Neural crest cell (in vitro differentiated cells): ENCODE measurements around the gene TMEM17. TPM values are rescaled to one million over a fixed set of nuclear protein-coding genes. Genes with fewer than 3 reads are reported as not detected.

Experiments used
- DNase-seq: peaks from one replicate; pipeline ENCODE4 v3.0.0; 2021; ENCODE audit warnings: low read depth, mixed read lengths, low spot score
- H3K27ac Mint-ChIP-seq: one replicate; pipeline ENCODE4 v1.8.0; 2021; ENCODE audit warnings: mild to moderate bottlenecking, mixed read lengths; ENCODE audit not compliant: unreplicated experiment
- H3K27me3 Mint-ChIP-seq: 2 replicates; pipeline ENCODE4 v1.8.0; 2021; ENCODE audit warnings: low read depth, mild to moderate bottlenecking, mixed read lengths
- H3K36me3 Mint-ChIP-seq: 2 replicates; pipeline ENCODE4 v1.8.0; 2021; ENCODE audit warnings: low read depth, mild to moderate bottlenecking, mixed read lengths
- H3K4me1 Mint-ChIP-seq: 2 replicates; pipeline ENCODE4 v1.8.0; 2021; ENCODE audit warnings: mixed read lengths
- H3K4me3 Mint-ChIP-seq: one replicate; pipeline ENCODE4 v1.8.0; 2021; ENCODE audit warnings: mild to moderate bottlenecking, mixed read lengths
- H3K9me3 Mint-ChIP-seq: 2 replicates; pipeline ENCODE4 v1.8.0; 2021; ENCODE audit warnings: mixed read lengths
- total RNA-seq: library from RNA; stranded (reverse); gene quantifications from 2 replicates; pipeline ENCODE4 v1.2.1, GENCODE V29; 2021
- TF ChIP-seq, protein P1 (sequence below): fragments of 200-600 bp; sonication (generic); conservative IDR thresholded peaks from 2 replicates; pipeline ENCODE4 v1.5.0; 2021; ENCODE audit warnings: antibody characterized with exemption, mild to moderate bottlenecking

Gene TMEM17
- total RNA-seq, 1 donor from 2014 or later = 3.1 TPM

DNA sequence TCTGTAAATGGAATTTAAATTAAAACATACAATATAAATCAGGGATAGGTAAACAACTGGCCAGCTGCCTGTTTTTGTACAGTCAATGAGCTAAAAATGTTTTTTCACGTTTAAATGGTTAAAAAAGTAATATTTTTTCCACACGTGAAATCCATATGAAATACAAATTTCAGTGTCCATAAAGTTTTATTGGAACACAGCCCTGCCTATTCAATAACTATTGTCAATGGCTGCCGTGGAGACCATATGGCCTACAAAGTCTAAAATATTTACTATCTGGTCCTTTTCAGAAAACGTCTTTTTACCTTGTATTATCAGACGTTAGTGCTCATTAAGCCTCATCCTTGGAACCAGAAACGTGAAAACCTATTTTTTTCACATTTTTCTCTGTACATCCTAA is 1.3 kb downstream of the TMEM17 start:
- Mint-ChIP-seq H3K27ac (no peak overlapping the region), H3K27me3 (no peaks in the 10 kb centered on the region), H3K4me3 (peak overlapping the region; percentile 88)

DNA sequence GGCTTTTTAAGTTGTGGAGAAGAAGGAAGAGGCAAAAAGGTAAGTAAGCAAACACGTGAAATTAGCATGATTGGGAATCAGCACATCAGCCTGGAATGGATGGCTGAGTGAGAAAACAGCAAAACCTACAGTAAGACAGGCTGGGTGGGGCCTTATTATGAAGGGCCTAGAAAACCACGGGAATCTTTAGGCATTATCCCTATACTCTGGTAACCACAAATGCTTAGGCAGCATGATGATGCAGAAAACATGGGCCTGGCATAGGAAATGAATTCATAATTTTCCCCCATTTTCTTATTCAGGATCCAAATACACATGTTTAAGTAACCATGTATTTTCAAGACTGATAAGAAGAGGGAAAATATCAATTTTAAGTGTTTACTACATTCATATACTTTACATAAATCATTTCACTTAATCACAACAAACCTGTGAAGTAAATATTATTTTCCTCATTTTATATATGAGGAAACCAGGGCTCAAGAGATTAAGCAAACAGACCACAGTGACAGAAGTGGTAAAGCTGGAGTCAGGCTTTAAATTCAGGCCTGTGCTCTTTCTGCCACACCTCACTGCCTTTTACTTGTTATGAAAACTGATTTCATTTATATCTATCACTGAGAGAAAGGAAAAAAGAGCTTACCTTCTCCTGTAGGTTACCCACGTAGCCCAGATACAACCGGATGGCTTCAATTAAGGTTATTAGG is 4.0 kb downstream of the TMEM17 start:
- no peak overlapping the region for H3K4me3 Mint-ChIP-seq
- H3K4me1 Mint-ChIP-seq = peaks cover 12% of the 10 kb centered on the region
- TF ChIP-seq, protein P1, sequence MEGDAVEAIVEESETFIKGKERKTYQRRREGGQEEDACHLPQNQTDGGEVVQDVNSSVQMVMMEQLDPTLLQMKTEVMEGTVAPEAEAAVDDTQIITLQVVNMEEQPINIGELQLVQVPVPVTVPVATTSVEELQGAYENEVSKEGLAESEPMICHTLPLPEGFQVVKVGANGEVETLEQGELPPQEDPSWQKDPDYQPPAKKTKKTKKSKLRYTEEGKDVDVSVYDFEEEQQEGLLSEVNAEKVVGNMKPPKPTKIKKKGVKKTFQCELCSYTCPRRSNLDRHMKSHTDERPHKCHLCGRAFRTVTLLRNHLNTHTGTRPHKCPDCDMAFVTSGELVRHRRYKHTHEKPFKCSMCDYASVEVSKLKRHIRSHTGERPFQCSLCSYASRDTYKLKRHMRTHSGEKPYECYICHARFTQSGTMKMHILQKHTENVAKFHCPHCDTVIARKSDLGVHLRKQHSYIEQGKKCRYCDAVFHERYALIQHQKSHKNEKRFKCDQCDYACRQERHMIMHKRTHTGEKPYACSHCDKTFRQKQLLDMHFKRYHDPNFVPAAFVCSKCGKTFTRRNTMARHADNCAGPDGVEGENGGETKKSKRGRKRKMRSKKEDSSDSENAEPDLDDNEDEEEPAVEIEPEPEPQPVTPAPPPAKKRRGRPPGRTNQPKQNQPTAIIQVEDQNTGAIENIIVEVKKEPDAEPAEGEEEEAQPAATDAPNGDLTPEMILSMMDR = no peak
- no peaks in the 10 kb centered on the region for H3K9me3 Mint-ChIP-seq
- no peaks in the 10 kb centered on the region for H3K27me3 Mint-ChIP-seq
- no peak for DNase-seq
- H3K27ac Mint-ChIP-seq = no peak overlapping the region
- no peaks in the 10 kb centered on the region for H3K36me3 Mint-ChIP-seq

More for the DNA sequence above, 1.3 kb downstream of the TMEM17 start:
- Mint-ChIP-seq H3K9me3 (no peaks in the 10 kb centered on the region), H3K4me1 (peaks cover 15% of the 10 kb centered on the region), H3K36me3 (no peaks in the 10 kb centered on the region)
- no peak for DNase-seq
- TF ChIP-seq, protein P1 = no peak

DNA sequence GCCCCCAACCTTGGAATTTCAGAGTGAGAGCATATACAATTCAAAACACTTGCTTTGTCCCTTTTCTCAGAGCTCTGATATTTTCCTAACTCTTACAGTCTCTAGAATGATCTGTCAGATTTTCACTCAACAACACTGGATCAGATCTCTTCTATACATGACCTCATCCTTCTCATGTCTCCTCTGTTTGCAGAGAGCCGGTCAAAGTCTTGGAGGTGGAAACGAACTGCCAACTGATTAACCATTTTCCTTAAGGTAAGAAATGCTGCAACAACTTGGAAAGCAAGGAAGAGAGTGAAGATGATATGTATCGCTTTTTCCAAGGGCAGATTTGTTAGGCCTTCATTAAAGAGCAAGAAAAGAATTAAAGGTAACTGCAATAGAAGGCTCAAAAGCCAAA is 4.9 kb downstream of the TMEM17 start:
- Mint-ChIP-seq H3K27me3 (no peaks in the 10 kb centered on the region), H3K4me1 (peaks cover 7% of the 10 kb centered on the region), H3K9me3 (no peaks in the 10 kb centered on the region), H3K27ac (no peak overlapping the region), H3K36me3 (no peaks in the 10 kb centered on the region), H3K4me3 (no peak overlapping the region)
- no peak for DNase-seq
- TF ChIP-seq, protein P1 = no peak

DNA sequence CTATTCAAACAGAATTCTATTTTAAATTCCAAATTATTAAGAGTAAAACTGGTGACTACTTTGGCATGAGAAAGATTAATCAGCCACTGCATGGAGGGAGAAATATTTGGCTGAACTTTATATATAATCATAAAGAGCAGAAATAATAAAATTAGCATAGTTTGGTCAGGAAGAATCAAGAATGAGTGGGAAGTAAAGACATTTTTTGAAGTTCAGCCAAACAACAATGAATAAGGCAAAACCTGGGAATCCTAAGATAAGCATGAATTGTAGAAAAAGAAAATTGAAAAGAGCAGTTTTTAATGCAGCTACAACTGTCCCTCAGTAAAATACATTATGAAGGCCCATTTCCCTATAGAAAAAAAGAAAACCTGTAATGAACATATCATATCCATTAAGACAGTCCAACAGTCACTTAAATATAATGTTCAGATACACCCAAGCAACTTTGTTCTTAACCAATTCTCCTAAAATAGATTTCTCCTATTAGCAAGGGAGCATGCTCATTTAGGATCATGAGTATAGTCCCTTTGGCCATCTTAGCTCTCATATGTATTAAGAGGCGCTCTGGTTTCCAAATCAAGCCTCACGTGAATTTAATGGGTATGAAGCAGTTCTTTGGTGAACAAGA is 6.5 kb downstream of the TMEM17 start:
- no peak overlapping the region for H3K27ac Mint-ChIP-seq
- no peaks in the 10 kb centered on the region for H3K36me3 Mint-ChIP-seq
- TF ChIP-seq, protein P1 = no peak
- H3K9me3 Mint-ChIP-seq = no peaks in the 10 kb centered on the region
- DNase-seq = no peak
- no peaks in the 10 kb centered on the region for H3K27me3 Mint-ChIP-seq
- peaks cover 5% of the 10 kb centered on the region for H3K4me1 Mint-ChIP-seq
- H3K4me3 Mint-ChIP-seq = no peak overlapping the region

DNA sequence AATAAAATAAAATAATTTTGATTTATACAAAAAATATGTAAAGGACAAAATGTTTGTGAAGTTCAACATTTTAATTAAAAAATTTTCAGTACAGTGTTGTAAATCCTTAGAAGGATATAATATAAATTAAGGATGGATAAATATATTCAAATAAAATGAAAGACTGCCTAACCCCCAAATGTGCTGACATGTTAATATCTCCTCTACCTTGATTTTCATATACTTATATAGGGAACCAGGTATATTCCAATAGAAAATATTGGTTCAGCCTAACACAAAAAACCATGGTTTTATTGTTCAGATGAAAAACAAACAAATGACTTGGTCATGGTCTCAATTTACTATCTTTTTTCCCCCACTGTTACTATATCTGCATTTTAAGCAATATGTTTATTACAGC is 7.3 kb downstream of the TMEM17 start:
- no peaks in the 10 kb centered on the region for H3K36me3 Mint-ChIP-seq
- H3K9me3 Mint-ChIP-seq = no peaks in the 10 kb centered on the region
- H3K4me3 Mint-ChIP-seq = no peak overlapping the region
- H3K27me3 Mint-ChIP-seq = no peaks in the 10 kb centered on the region
- H3K4me1 Mint-ChIP-seq = peaks cover 5% of the 10 kb centered on the region
- DNase-seq = no peak
- TF ChIP-seq, protein P1 = no peak
- H3K27ac Mint-ChIP-seq = no peak overlapping the region
